ENCODE measurements around the gene TADA3. TPM values are rescaled to one million over a fixed set of nuclear protein-coding genes. Genes with fewer than 3 reads are reported as not detected.

The TADA3 gene
- total RNA-seq, 1 donor = 92.4 TPM

DNA sequence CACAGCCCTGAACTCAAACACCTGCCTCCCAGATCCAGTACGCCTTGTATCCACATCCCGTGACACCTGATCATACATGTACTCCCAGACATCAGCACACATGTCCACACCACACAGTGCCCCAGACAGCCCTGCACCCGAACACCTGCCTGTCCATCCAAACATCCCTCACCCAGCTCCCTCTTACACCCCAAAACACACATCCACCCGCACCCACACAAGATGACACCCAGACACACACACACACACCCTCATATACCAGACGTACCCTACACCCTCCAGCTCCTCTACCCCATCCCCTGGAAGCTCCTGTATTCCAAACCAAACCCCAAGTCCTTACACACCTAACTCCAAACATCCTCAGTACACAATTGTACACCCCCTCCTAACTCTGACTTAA, 23.3 kb downstream of the TADA3 start:
- H3K4me3 ChIP-seq (ENCODE audit: low read depth, low read length) = peak overlapping the region; percentile 64
- TF ChIP-seq, protein P1, sequence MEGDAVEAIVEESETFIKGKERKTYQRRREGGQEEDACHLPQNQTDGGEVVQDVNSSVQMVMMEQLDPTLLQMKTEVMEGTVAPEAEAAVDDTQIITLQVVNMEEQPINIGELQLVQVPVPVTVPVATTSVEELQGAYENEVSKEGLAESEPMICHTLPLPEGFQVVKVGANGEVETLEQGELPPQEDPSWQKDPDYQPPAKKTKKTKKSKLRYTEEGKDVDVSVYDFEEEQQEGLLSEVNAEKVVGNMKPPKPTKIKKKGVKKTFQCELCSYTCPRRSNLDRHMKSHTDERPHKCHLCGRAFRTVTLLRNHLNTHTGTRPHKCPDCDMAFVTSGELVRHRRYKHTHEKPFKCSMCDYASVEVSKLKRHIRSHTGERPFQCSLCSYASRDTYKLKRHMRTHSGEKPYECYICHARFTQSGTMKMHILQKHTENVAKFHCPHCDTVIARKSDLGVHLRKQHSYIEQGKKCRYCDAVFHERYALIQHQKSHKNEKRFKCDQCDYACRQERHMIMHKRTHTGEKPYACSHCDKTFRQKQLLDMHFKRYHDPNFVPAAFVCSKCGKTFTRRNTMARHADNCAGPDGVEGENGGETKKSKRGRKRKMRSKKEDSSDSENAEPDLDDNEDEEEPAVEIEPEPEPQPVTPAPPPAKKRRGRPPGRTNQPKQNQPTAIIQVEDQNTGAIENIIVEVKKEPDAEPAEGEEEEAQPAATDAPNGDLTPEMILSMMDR (IDR thresholded peaks at IDR 0.05; ENCODE audit: insufficient read depth, low read depth, low read length) = no peak
- no peak for DNase-seq (ENCODE audit: low read depth)

DNA sequence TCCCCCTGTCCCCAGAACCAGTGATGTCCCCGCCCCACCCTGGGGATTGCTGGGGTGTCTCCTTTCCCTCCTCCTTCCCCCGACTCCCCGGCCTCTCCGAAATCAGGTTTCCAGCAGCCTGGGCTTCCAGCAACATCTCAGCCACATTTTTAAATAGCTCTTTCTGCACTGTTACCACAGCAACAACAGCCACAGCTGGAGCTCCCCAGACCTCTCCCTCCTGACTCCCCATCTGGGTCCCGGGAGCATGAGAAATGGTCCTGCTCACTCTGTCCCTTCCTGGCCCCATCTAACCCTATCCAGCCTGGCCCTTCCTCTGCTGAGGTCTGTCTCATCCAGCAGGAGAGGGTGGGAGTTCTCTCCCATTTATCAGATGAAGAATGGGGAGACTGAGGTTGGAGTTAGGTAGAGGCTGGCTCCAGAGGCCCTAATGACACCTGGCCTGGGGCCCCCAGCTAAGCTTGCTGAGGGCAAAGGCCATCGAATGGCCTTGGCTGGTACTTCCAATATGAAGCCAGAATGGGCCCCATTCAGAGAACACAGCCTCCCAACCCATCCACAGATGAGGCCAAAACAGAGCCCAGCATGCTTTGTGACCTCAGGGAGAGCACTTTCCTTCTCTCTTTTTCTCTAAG, 24.0 kb downstream of the TADA3 start:
- DNase-seq (ENCODE audit: low read depth) = no peak
- no peak overlapping the region for H3K4me3 ChIP-seq (ENCODE audit: low read depth, low read length)
- TF ChIP-seq, protein P1 (IDR thresholded peaks at IDR 0.05; ENCODE audit: insufficient read depth, low read depth, low read length) = no peak

DNA sequence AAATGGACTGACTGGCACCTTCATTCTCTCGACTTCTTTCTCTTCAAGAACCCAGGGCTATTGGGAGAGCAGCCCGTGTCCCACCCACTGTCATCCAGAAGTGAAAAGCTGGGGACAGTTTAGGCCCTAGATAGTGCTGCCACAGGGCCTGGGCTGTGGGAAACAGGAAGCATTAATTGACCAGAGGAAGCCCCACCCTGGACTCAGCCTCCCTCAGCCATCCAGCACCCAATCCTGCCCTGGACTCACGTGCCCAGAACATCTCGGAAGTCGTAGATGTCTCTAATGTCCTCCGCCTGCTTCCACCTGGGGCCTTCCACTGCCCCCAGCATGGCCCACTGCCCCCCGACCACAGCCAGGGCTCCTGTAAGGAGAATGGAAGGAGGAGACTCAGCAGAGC, 24.9 kb downstream of the TADA3 start:
- DNase-seq (ENCODE audit: low read depth) = no peak
- TF ChIP-seq, protein P1 (IDR thresholded peaks at IDR 0.05; ENCODE audit: insufficient read depth, low read depth, low read length) = no peak
- no peak overlapping the region for H3K4me3 ChIP-seq (ENCODE audit: low read depth, low read length)

DNA sequence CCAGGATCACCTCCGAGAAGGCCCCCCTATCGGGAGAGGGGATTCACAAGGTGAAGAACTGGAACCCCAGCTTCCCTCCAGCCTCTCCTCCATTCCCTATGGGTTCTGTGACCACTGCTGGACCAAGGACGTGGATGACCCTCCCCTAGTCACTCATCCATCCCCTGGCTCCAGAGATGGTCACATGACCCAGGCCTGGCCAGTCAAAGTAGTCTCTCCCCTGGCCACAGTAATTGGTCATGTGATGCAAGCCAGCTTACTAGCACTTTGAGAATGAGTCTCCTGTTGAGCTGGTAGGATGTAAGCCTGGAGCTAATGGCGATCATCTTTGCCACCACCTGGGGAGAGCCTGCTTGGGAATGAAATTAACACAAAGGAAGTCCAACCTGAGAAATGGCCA, 26.4 kb downstream of the TADA3 start:
- TF ChIP-seq, protein P1 (IDR thresholded peaks at IDR 0.05; ENCODE audit: insufficient read depth, low read depth, low read length) = no peak
- no peak for DNase-seq (ENCODE audit: low read depth)
- no peak overlapping the region for H3K4me3 ChIP-seq (ENCODE audit: low read depth, low read length)

DNA sequence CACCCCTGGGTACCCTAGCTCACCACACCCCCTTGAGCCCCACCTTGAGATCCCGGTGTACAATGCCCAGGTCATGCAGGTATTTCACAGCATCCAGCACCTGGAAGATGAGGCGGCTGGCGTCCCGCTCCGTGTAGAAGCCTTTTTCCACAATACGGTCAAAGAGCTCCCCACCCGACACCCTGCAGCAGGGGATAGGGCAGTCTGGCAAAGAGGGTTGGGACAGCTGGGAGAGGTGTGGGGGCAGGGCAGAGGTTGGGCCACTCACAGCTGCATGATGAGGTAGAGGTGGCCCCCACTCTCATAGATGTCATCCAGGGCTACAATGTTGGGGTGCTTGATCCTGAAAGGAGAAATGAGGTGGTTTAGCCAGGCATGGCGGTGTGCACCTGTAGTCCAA, 29.4 kb downstream of the TADA3 start:
- TF ChIP-seq, protein P1 (IDR thresholded peaks at IDR 0.05; ENCODE audit: insufficient read depth, low read depth, low read length) = no peak
- no peak overlapping the region for H3K4me3 ChIP-seq (ENCODE audit: low read depth, low read length)
- DNase-seq (ENCODE audit: low read depth) = no peak

DNA sequence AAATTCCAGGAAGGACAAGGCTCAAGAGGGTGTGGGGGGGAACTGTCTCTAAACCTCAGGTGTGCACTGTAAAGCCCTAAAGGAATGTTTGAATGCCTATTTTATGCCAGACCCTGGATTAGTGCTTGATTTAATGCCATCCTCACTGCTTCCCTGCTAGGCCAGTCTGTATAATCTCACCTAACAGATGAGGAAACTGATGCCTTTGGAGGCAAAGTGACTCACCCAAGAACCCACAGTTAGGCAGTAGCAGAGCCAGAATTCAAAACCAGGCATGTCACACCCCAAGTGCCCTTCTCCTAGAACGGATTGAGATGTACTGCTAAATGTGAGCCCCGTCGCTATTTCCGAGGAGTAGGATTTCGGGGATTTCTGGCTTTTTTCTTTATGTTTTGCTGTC, 30.4 kb downstream of the TADA3 start:
- TF ChIP-seq, protein P1 (IDR thresholded peaks at IDR 0.05; ENCODE audit: insufficient read depth, low read depth, low read length) = no peak
- no peak overlapping the region for H3K4me3 ChIP-seq (ENCODE audit: low read depth, low read length)
- DNase-seq (ENCODE audit: low read depth) = no peak

All from fibroblast of villous mesenchyme (primary cell).